BLaER1 treated with 17β-estradiol and CSF1 and Interleukin-3, amounts not matched to agents 10 nM and 100 nM (cell line): ENCODE data around the gene SLC25A30.
A peak's percentile ranks its signal among the peaks of the same experiment; 100 is the strongest.
"Not testable (repeated sequence)": the region's sequence is repeated elsewhere in the genome, so short reads cannot be mapped to it uniquely, and the experiment has no call there.

Source experiments
- H3K27ac ChIP-seq, 11 experiments: shearing (Covaris generic); formaldehyde crosslinking; 2 replicates each; pipeline ENCODE4 v1.8.1; 2022
- H3K27me3 ChIP-seq, 11 experiments: shearing (Covaris generic); formaldehyde crosslinking; 2 replicates each; pipeline ENCODE4 v1.8.1; 2022
- H3K36me3 ChIP-seq, 11 experiments: shearing (Covaris generic); formaldehyde crosslinking; 2 replicates each; pipeline ENCODE4 v1.8.1; 2022
- H3K4me1 ChIP-seq, 10 experiments: shearing (Covaris generic); formaldehyde crosslinking; 2 replicates each; pipeline ENCODE4 v1.8.1; 2022
- H3K4me2 ChIP-seq, 11 experiments: shearing (Covaris generic); formaldehyde crosslinking; 2 replicates each; pipeline ENCODE4 v1.8.1; 2022
- H3K4me3 ChIP-seq, 10 experiments: shearing (Covaris generic); formaldehyde crosslinking; 2 replicates each; pipeline ENCODE4 v1.8.1; 2022
- H3K9ac ChIP-seq, 11 experiments: shearing (Covaris generic); formaldehyde crosslinking; 2 replicates each; pipeline ENCODE4 v1.8.1; 2022
- H3K9me3 ChIP-seq, 11 experiments: shearing (Covaris generic); formaldehyde crosslinking; replicated peaks in 1 of 11; 2 replicates each; pipeline ENCODE4 v1.8.1; 2022
- H4K20me1 ChIP-seq, 11 experiments: shearing (Covaris generic); formaldehyde crosslinking; 2 replicates each; pipeline ENCODE4 v1.8.1; 2022
- Cebpa-rat ChIP-seq, 11 experiments: shearing (Covaris generic); IDR thresholded peaks; 2 replicates each; pipeline ENCODE4 v1.8.1; 2022

SLC25A30 gene

DNA sequence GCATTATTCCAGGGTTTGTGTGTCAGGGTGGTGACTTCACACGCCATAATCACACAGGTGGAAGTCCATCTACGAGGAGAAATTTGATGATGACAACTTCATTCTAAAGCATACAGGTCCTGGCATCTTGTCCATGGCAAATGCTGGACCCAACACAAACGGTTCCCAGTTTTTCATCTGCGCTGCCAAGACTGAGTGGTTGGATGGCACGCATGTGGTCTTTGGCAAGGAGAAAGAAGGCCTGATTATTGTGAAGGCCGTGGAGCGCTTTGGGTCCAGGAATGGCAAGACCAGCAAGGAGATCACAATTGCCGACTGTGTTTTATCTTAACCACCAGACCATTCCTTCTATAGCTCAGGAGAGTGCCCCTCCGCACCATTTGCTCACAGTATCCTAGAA is 18.2 kb upstream of the SLC25A30 start:
- no peak overlapping the region for H3K4me3 ChIP-seq
- peaks cover 6 to 42% (median 30%) of the 10 kb centered on the region in 10 experiments for H3K4me1 ChIP-seq
- H3K27me3 ChIP-seq, result no peaks in the 10 kb centered on the region
- no peaks in the 10 kb centered on the region for H3K9me3 ChIP-seq
- H3K36me3 ChIP-seq, result no peaks in the 10 kb centered on the region
- H3K4me2 ChIP-seq, result no peak overlapping the region
- TF ChIP-seq Cebpa-rat (IDR thresholded peaks at IDR 0.05), result no peak
- H4K20me1 ChIP-seq, result no peaks in the 10 kb centered on the region
- H3K9ac ChIP-seq, result no peak overlapping the region
- no peak overlapping the region for H3K27ac ChIP-seq

DNA sequence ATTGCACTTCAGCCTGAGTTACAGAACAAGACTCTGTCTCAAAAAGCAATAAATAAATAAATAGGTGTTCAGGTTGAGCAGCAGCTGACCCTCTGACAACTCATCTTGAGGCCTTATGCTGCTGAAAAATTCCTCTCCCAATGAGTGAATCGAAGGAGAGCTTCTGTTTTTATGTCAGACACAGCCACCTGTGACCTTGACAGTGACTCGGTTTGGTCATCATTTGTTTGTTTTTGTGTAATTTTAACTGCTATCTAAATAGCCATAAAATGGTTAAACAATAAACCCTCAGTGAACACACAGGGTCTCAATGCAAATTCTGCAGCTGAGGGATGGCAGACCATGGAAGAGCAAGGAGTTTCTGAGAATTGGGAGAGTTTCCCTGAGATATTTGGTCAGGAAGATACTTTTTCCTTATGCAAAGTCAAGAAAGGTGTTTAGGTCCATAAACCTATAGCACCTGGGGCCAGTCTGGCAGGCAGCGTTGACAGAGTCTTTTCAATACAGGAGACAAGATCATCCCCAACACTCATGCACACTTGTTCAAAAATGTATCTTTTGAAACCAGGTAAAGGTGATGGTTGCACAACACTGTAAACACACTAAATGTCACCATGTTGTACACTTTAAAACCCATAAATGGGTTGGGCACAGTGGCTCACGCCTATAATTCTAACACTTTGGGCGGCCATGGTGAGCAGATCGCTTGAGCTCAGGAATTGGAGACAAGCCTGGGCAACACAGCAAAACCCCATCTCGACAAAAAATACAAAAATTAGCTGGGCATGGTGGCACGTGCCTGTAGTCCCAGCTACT is 16.6 kb upstream of the SLC25A30 start:
- Histone ChIP-seq H3K4me3 (no peak overlapping the region), H3K9ac (no peak overlapping the region), H3K27me3 (no peaks in the 10 kb centered on the region), H3K4me2 (no peak overlapping the region), H3K4me1 (peaks cover 0 to 26% (median 15%) of the 10 kb centered on the region in 10 experiments; a peak in 13 of 20 replicates), H3K27ac (no peak overlapping the region), H4K20me1 (no peaks in the 10 kb centered on the region), H3K36me3 (no peaks in the 10 kb centered on the region), H3K9me3 (no peaks in the 10 kb centered on the region)
- TF ChIP-seq Cebpa-rat (IDR thresholded peaks at IDR 0.05), result no peak

DNA sequence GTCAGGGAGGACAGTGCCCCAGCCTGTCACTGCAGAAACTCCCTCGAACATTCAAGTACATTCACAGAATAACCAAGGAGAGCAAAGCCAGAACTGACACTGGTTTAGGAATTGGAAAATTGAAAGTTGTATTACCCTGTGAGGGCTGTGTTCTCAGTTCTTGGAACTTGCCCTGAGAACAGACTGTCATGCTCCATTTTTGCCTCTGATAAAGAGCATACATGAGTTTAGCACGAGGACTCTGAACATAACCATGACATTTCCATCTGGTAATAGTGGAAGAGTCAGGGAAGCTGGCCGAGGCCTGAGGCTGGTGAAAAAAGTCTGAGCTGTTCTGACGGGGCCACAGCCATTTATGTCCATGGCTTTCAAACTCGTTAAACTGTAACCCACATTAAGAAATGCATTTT is 15.2 kb upstream of the SLC25A30 start:
- Histone ChIP-seq H3K27ac (no peak overlapping the region), H3K9me3 (no peaks in the 10 kb centered on the region), H3K36me3 (no peaks in the 10 kb centered on the region), H3K4me3 (no peak overlapping the region), H3K4me1 (peaks cover 0 to 13% (median 3%) of the 10 kb centered on the region in 10 experiments; a peak in 7 of 20 replicates), H3K4me2 (no peak overlapping the region), H3K27me3 (no peaks in the 10 kb centered on the region), H3K9ac (no peak overlapping the region), H4K20me1 (no peaks in the 10 kb centered on the region)
- TF ChIP-seq Cebpa-rat (IDR thresholded peaks at IDR 0.05), result no peak

DNA sequence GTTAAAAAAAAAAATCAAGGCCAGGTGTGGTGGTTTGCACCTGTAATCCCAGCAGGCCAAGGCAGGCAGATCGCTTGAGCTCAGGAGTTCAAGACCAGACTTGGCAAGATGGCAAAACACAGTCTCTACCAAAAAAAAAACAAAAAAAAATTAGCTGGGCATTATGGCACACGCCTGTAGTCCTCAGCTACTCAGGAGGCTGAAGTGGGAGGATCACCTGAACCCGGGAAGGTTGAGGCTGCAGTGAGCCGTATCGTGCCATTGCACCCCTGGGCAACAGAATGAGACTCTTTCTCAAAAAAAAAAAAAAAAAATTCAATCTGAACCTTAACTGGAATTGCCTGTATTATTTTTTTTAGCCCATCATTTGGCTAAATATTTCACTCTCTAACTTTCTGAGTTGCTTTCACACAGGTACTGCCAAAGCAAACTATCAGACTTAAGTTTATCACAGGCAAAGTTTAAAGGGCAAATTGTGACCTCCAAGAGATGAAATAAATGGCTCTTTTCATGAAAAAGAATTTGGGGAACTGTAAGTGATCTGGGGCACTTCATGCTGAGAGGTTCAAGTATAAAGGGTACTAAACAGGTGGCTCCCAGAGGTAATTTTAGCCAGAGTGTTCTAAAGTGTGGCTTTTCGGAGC is 14.7 kb upstream of the SLC25A30 start:
- Histone ChIP-seq H3K27me3 (no peaks in the 10 kb centered on the region), H3K36me3 (no peaks in the 10 kb centered on the region), H3K4me2 (no peak overlapping the region), H4K20me1 (no peaks in the 10 kb centered on the region), H3K9ac (no peak overlapping the region), H3K9me3 (no peaks in the 10 kb centered on the region), H3K4me3 (no peak overlapping the region), H3K4me1 (peaks cover 0 to 7% (median under 1%) of the 10 kb centered on the region in 10 experiments; a peak in 6 of 20 replicates), H3K27ac (no peak overlapping the region)
- TF ChIP-seq Cebpa-rat (IDR thresholded peaks at IDR 0.05), result no peak

DNA sequence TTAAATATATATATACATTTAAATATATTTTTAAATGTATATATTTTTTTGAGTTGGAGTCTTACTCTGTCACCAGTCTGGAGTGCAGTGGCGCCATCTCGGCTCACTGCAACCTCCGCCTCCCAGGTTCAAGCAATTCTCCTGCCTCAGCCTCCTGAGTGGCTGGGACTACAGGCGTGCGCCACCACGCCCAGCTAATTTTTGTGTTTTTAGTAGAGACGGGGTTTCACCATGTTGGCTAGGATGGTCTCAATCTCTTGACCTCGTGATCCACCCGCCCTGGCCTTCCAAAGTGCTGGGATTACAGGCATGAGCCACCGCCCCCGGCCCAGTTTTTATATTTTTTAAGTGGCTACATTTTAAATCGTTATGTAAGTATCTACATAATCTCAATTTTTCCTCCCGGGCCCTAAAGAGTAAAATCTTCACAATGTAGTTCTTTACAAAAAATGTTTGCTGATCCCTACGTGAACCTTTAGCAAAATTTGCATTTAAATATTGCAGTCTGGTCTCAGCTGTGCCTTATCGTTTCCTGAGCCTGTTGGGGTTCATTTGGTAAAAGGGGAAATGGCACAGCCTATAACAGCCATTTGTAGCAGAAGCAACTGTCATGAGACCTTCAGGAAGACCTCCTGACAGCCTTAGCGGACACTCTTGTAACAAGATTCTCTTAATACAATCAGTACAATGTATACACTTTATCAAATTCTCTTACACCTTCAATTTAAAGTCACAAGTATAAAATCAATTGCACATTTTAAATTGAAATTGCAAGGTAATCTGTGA is 8.1 kb upstream of the SLC25A30 start:
- not testable (repeated sequence) for H3K4me2 ChIP-seq, H3K27ac ChIP-seq, H3K27me3 ChIP-seq, H3K9ac ChIP-seq, H3K36me3 ChIP-seq, H3K4me3 ChIP-seq, H4K20me1 ChIP-seq, H3K9me3 ChIP-seq, H3K4me1 ChIP-seq

DNA sequence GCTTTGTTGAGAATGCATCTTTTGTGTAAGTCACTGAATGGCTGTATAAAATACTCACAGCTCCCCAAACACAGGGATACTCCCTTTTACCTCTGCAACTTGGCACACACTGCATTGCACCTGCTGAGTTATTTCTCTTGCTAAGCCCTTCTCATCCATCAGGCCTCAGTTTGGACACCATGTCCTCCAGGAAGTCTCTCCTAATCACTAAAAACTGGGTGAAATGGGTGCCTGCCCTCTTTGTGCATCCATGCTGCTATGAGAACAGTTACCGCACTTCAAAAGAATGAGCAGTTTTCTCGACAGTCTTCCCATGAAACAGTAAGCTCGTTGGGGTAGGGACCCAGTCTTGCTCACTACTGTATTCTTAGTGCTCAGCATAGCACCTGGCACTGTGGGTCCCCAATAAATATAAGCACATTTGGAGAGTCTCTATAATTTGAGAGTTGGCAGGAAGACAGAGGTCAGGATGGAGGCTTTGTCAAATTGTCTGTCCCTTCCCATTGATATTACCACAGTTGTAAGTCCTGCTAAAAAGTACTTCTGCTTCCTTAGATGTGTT is 4.6 kb upstream of the SLC25A30 start:
- Histone ChIP-seq H3K9ac (no peak overlapping the region), H4K20me1 (no peaks in the 10 kb centered on the region), H3K4me3 (no peak overlapping the region), H3K27ac (no peak overlapping the region), H3K36me3 (no peaks in the 10 kb centered on the region), H3K9me3 (no peaks in the 10 kb centered on the region), H3K27me3 (no peaks in the 10 kb centered on the region), H3K4me2 (no peak overlapping the region), H3K4me1 (no peaks in the 10 kb centered on the region; a peak in 1 of 20 replicates)
- TF ChIP-seq Cebpa-rat (IDR thresholded peaks at IDR 0.05), result no peak

DNA sequence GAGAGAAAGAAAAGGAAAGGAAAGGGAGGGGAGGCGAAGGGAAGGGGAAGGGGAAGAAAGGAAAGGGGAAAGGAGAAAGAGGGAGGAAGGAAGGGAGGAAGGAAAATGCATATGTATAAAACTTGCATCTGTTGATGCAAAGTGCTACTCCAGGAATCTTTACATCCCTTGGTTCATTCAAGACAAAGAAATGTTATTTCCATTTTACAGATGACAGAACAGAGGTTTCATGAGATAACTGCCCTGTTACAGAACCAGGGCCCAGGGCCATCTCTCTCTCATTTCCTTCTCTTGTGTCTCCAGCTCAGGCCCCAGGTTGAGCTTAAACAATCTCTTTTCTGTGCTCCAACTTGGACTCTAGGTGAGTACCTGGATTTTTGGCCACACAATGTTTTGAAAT is 1.8 kb upstream of the SLC25A30 start:
- Histone ChIP-seq H3K27ac (no peak overlapping the region), H4K20me1 (peaks cover 0 to 3% (median 0%) of the 10 kb centered on the region in 11 experiments; a peak in 4 of 22 replicates), H3K9me3 (no peaks in the 10 kb centered on the region), H3K4me1 (peaks cover 10 to 14% (median 13%) of the 10 kb centered on the region in 10 experiments), H3K4me3 (no peak overlapping the region), H3K36me3 (no peaks in the 10 kb centered on the region), H3K4me2 (no peak overlapping the region), H3K9ac (no peak overlapping the region), H3K27me3 (no peaks in the 10 kb centered on the region)
- TF ChIP-seq Cebpa-rat (IDR thresholded peaks at IDR 0.05), result no peak

DNA sequence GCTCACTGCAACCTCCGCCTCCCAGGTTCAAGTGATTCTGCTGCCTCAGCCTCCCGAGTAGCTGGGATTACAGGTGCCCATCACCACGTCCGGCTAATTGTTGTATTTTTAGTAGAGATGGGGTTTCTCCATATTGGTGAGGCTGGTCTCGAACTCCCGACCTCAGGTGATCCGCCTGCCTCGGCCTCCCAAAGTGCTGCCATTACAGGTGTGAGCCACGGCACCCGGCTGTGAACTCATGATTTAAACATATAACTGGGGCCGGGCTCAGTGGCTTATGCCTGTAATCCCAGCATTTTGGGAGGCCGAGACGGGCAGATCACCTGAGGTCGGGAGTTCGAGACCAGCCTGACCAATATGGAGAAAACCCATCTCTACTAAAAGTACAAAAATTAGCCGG is 1.2 kb upstream of the SLC25A30 start:
- H3K4me1 ChIP-seq, result peaks cover 10 to 19% (median 13%) of the 10 kb centered on the region in 10 experiments
- not testable (repeated sequence) for H3K27me3 ChIP-seq, H3K9me3 ChIP-seq, H3K9ac ChIP-seq, H3K36me3 ChIP-seq, H3K4me3 ChIP-seq, H4K20me1 ChIP-seq, H3K27ac ChIP-seq, H3K4me2 ChIP-seq

DNA sequence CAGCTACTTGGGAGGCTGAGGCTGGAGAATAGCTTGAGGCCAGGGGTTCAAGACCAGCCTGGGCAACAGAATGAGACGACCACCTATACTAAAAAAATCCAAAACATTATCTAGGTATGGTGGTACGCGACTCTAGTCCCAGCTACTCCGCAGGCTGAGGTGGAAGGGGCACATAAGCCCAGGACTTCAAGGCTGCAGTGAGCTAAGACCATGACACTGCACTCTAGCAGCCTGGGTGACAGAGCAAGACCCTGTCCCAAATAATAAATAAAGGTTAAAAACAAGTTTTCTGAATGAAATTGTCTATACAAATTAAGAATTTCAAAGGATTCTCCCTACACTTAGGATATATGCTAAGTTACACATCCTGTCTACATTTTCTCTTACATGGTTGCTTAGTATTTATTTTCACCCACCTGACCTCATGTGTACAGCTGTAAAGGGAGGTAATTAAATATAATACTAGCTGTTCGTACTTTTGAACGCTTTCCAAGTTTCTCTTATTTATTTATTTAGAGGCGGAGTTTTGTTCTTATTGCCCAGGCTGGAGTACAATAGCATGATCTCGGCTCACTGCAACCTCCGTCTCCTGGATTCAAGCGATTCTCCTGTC is 1.6 kb downstream of the SLC25A30 start:
- TF ChIP-seq Cebpa-rat (IDR thresholded peaks at IDR 0.05), result no peak

More for the DNA sequence above, 1.6 kb downstream of the SLC25A30 start:
- H3K9me3 ChIP-seq, result no peaks in the 10 kb centered on the region
- no peaks in the 10 kb centered on the region for H3K27me3 ChIP-seq
- H4K20me1 ChIP-seq, result peaks cover 0 to 25% (median 0%) of the 10 kb centered on the region in 11 experiments; a peak in 7 of 22 replicates
- peaks cover 0 to 9% (median under 1%) of the 10 kb centered on the region in 11 experiments; a peak in 4 of 22 replicates for H3K36me3 ChIP-seq
- H3K9ac ChIP-seq, result peak overlapping the region; percentile 80 to 89 (median 83)
- peak overlapping the region; percentile 71 to 89 (median 83); a peak in 21 of 22 replicates for H3K27ac ChIP-seq
- H3K4me1 ChIP-seq, result peaks cover 10 to 19% (median 13%) of the 10 kb centered on the region in 10 experiments
- H3K4me2 ChIP-seq, result peak overlapping the region; percentile 79 to 94 (median 91)
- peak overlapping the region; percentile 64 to 86 (median 78) for H3K4me3 ChIP-seq
